Fibroblast of lung (primary cell): ENCODE data around the gene BCL2L13. TPM values are rescaled to one million over a fixed set of nuclear protein-coding genes. Genes with fewer than 3 reads are reported as not detected.

ENCODE experiments used
- DNase-seq, 2 donors: peaks; one replicate each; pipeline versions ENCODE4 v3.0.0 to v3.0.0-alpha.2; 2010; ENCODE audit warnings: low read depth in 2 of 2
- H2AFZ ChIP-seq: 2 replicates; pipeline ENCODE4 v1.5.1; 2012; ENCODE audit warnings: low read length, control low read depth, inconsistent platforms
- H3K27ac ChIP-seq: 2 replicates; pipeline ENCODE4 v1.5.1; 2011; ENCODE audit warnings: low read length, control low read depth; ENCODE audit not compliant: insufficient read depth
- H3K27me3 ChIP-seq: 2 replicates; pipeline ENCODE4 v1.5.1; 2011; ENCODE audit warnings: mild to moderate bottlenecking, low read length; ENCODE audit not compliant: control insufficient read depth, insufficient read depth
- H3K36me3 ChIP-seq: 2 replicates; pipeline ENCODE4 v1.5.1; 2011; ENCODE audit warnings: low read length; ENCODE audit not compliant: control insufficient read depth, insufficient read depth
- H3K4me1 ChIP-seq: 2 replicates; pipeline ENCODE4 v1.5.1; 2011; ENCODE audit warnings: low read length; ENCODE audit not compliant: control insufficient read depth, insufficient read depth; ENCODE audit errors: extremely low read depth
- H3K4me2 ChIP-seq: 2 replicates; pipeline ENCODE4 v1.5.1; 2011; ENCODE audit warnings: low read length, control low read depth; ENCODE audit not compliant: insufficient read depth; ENCODE audit errors: extremely low read depth
- H3K4me3 ChIP-seq, 4 experiments: fragments of 200-600 bp in 1 of 4; sonication (generic) in 1 of 4; replicated peaks in 1 of 4; 2 replicates each; pipeline ENCODE4 v1.5.1; 2011 to 2016; ENCODE audit warnings: low read length in 4 of 4, low read depth in 3 of 4, mild to moderate bottlenecking in 3 of 4, control low read depth in 2 of 4, inconsistent platforms in 1 of 4, mixed read lengths in 1 of 4; ENCODE audit not compliant: insufficient read depth in 1 of 4; ENCODE audit errors: control extremely low read depth in 1 of 4
- H3K79me2 ChIP-seq: 2 replicates; pipeline ENCODE4 v1.5.1; 2012; ENCODE audit warnings: mild to moderate bottlenecking, low read length, inconsistent platforms; ENCODE audit not compliant: control insufficient read depth, insufficient read depth
- H3K9ac ChIP-seq: 2 replicates; pipeline ENCODE4 v1.5.1; 2011; ENCODE audit warnings: mild to moderate bottlenecking, low read length, control low read depth; ENCODE audit not compliant: insufficient read depth
- H3K9me3 ChIP-seq: 2 replicates; pipeline ENCODE4 v1.5.1; 2012; ENCODE audit warnings: low read depth, low read length; ENCODE audit not compliant: control insufficient read depth, insufficient read depth
- H4K20me1 ChIP-seq: 2 replicates; pipeline ENCODE4 v1.5.1; 2011; ENCODE audit warnings: low read length; ENCODE audit not compliant: control insufficient read depth, insufficient read depth; ENCODE audit errors: extremely low read depth
- CTCF ChIP-seq, 2 donors: IDR thresholded peaks in 1 of 2; conservative IDR thresholded peaks in 1 of 2; 1 replicate in 1 of 2; 2 replicates in 1 of 2; pipeline ENCODE4 v1.5.1; 2011 to 2012; ENCODE audit warnings: low read length in 2 of 2, control low read depth in 1 of 2, inconsistent platforms in 1 of 2, low read depth in 1 of 2, mild to moderate bottlenecking in 1 of 2
- EZH2 ChIP-seq: IDR thresholded peaks from 2 replicates; pipeline ENCODE4 v1.5.1; 2012; ENCODE audit warnings: low read length, control low read depth, mild to moderate bottlenecking; ENCODE audit errors: missing control alignments
- polyA plus RNA-seq, 2 donors: library from polyadenylated mRNA; depleted of rRNA in 1 of 2; stranded (reverse) in 1 of 2; unstranded in 1 of 2; fragments of >200 nt; gene quantifications; 2 replicates each; pipeline ENCODE4 v1.2.1, GENCODE V29; 2011 to 2012; ENCODE audit warnings: missing spikeins in 1 of 2
- total RNA-seq: library from RNA; depleted of rRNA; stranded (reverse); fragments of >200 nt; gene quantifications from 2 replicates; pipeline ENCODE4 v1.2.1, GENCODE V29; 2014

The BCL2L13 gene
- total and polyA plus RNA-seq, 2 donors (not counting 1 experiment from before 2014, with no cell fraction given), result 65.1 to 76.8 TPM

- Histone ChIP-seq H4K20me1 (no peaks in the 10 kb centered on the region), H3K36me3 (peaks cover under 1% of the 10 kb centered on the region), H3K9ac (no peak overlapping the region), H3K4me3 (no peak overlapping the region), H3K79me2 (peaks cover 5% of the 10 kb centered on the region), H3K9me3 (no peaks in the 10 kb centered on the region), H3K4me1 (no peaks in the 10 kb centered on the region), H3K27me3 (no peaks in the 10 kb centered on the region), H3K27ac (no peak overlapping the region), H3K4me2 (no peak overlapping the region), H2AFZ (no peak overlapping the region)
- TF ChIP-seq EZH2, result no peak
- TF ChIP-seq CTCF (conservative IDR thresholded peaks at IDR 0.05 in 1 of 2, IDR thresholded peaks at IDR 0.05 in 1 of 2; ENCODE audit: low read depth in 1 of 2, low read length in 2 of 2), result no peak
- DNase-seq, result peak; percentile 6 to 30
These were observed 32.1 kb upstream of the BCL2L13 start for GRCh38 chr22:17606496-17606895.

- no peaks in the 10 kb centered on the region for H3K9me3 ChIP-seq
- no peaks in the 10 kb centered on the region for H4K20me1 ChIP-seq
- H2AFZ ChIP-seq, result no peak overlapping the region
- TF ChIP-seq CTCF (conservative IDR thresholded peaks at IDR 0.05 in 1 of 2, IDR thresholded peaks at IDR 0.05 in 1 of 2; ENCODE audit: low read depth in 1 of 2, low read length in 2 of 2) (no peak), EZH2 (no peak)
- H3K27ac ChIP-seq, result no peak overlapping the region
- H3K9ac ChIP-seq, result no peak overlapping the region
- H3K4me1 ChIP-seq, result no peaks in the 10 kb centered on the region
- no peak overlapping the region for H3K4me2 ChIP-seq
- DNase-seq, result no peak
- H3K27me3 ChIP-seq, result no peaks in the 10 kb centered on the region
- H3K36me3 ChIP-seq, result peaks cover 3% of the 10 kb centered on the region
- H3K4me3 ChIP-seq, result no peak overlapping the region
- H3K79me2 ChIP-seq, result peaks cover 6% of the 10 kb centered on the region
These were observed 30.6 kb upstream of the BCL2L13 start for GRCh38 chr22:17607891-17608521.

- no peak overlapping the region for H3K4me2 ChIP-seq
- DNase-seq, result no peak
- no peak overlapping the region for H3K9ac ChIP-seq
- no peaks in the 10 kb centered on the region for H3K27me3 ChIP-seq
- H3K27ac ChIP-seq, result no peak overlapping the region
- H3K4me3 ChIP-seq, result no peak overlapping the region
- peaks cover 3% of the 10 kb centered on the region for H3K36me3 ChIP-seq
- no peaks in the 10 kb centered on the region for H3K4me1 ChIP-seq
- H3K9me3 ChIP-seq, result no peaks in the 10 kb centered on the region
- H4K20me1 ChIP-seq, result no peaks in the 10 kb centered on the region
- no peak for TF ChIP-seq CTCF (conservative IDR thresholded peaks at IDR 0.05 in 1 of 2, IDR thresholded peaks at IDR 0.05 in 1 of 2; ENCODE audit: low read depth in 1 of 2, low read length in 2 of 2)
- no peak for TF ChIP-seq EZH2
- H2AFZ ChIP-seq, result no peak overlapping the region
- peaks cover 3% of the 10 kb centered on the region for H3K79me2 ChIP-seq
These were observed 26.5 kb upstream of the BCL2L13 start for GRCh38 chr22:17612057-17612456.
